IMR-90 (cell line): ENCODE results near the gene IP6K1. TPM values are rescaled to one million over a fixed set of nuclear protein-coding genes. Genes with fewer than 3 reads are reported as not detected.

Source experiments
- ATAC-seq: fragments of 200-7000 bp; cut with Tn5 transposase; 2 replicates; pipeline ENCODE4 v1.9.1; 2020; ENCODE audit warnings: low read depth, mild to moderate bottlenecking, moderate library complexity
- BruUV-seq: library from RNA; stranded (reverse); fragments of 400-500 nt; replicated peaks from 2 replicates; lab custom pipeline; 2021; lab: Mats Ljungman, UMichigan
- CTCF ChIA-PET: fragments of 300-600 bp; formaldehyde crosslinking; extraction: SDS; loops from one replicate; lab custom pipeline; 2021; ENCODE audit warnings: antibody characterized with exemption; lab: Yijun Ruan, JAX
- POLR2A ChIA-PET: fragments of 300-600 bp; sonication (Branson Sonifier 250); formaldehyde crosslinking; loops from one replicate; lab custom pipeline; 2022; ENCODE audit warnings: antibody characterized with exemption; ENCODE audit not compliant: unreplicated experiment; lab: Charles Lee
- DNase-seq: peaks from one replicate; pipeline ENCODE4 v3.0.0; 2013
- H2AFZ ChIP-seq: replicated peaks from 2 replicates; pipeline ENCODE3; 2013; ENCODE audit warnings: low read length, mild to moderate bottlenecking; ENCODE audit not compliant: poor library complexity
- H2AK5ac ChIP-seq: 2 replicates; pipeline ENCODE4 v1.6.1; 2013; ENCODE audit warnings: low read depth, low read length, inconsistent platforms
- H2AK9ac ChIP-seq: replicated peaks from 2 replicates; pipeline ENCODE3; 2013; ENCODE audit warnings: mild to moderate bottlenecking, low read depth, low read length, moderate library complexity; ENCODE audit not compliant: poor library complexity
- H2BK120ac ChIP-seq: 2 replicates; pipeline ENCODE4 v1.6.1; 2013; ENCODE audit warnings: low read depth, low read length, inconsistent platforms
- H2BK15ac ChIP-seq: 3 replicates; pipeline ENCODE4 v1.6.1; 2013; ENCODE audit warnings: low read depth, low read length, inconsistent platforms
- H2BK20ac ChIP-seq: 2 replicates; pipeline ENCODE4 v1.6.1; 2013; ENCODE audit warnings: low read depth, mild to moderate bottlenecking, inconsistent platforms, low read length, moderate library complexity
- H2BK5ac ChIP-seq: 2 replicates; pipeline ENCODE4 v1.6.1; 2013; ENCODE audit warnings: mild to moderate bottlenecking, low read depth, low read length, inconsistent platforms; ENCODE audit not compliant: poor library complexity, severe bottlenecking
- H3K14ac ChIP-seq: replicated peaks from 2 replicates; pipeline ENCODE4 v1.6.1; 2013; ENCODE audit warnings: low read depth, low read length, inconsistent platforms
- H3K18ac ChIP-seq: 2 replicates; pipeline ENCODE4 v1.6.1; 2013; ENCODE audit warnings: low read depth, low read length, control low read depth
- H3K23ac ChIP-seq: 2 replicates; pipeline ENCODE4 v1.6.1; 2013; ENCODE audit warnings: low read depth, low read length, inconsistent platforms
- H3K27ac ChIP-seq: 2 replicates; pipeline ENCODE4 v1.5.1; 2013; ENCODE audit warnings: mild to moderate bottlenecking, control low read depth, low read length; ENCODE audit not compliant: insufficient read depth
- H3K27me3 ChIP-seq: 2 replicates; pipeline ENCODE4 v1.6.1; 2013; ENCODE audit warnings: low read length; ENCODE audit not compliant: control insufficient read depth, insufficient read depth
- H3K36me3 ChIP-seq: 2 replicates; pipeline ENCODE4 v1.6.1; 2013; ENCODE audit warnings: low read length, mixed read lengths; ENCODE audit not compliant: control insufficient read depth, insufficient read depth
- H3K4ac ChIP-seq: 2 replicates; pipeline ENCODE4 v1.6.1; 2013; ENCODE audit warnings: low read depth, low read length, inconsistent platforms
- H3K4me1 ChIP-seq: 2 replicates; pipeline ENCODE4 v1.6.1; 2013; ENCODE audit warnings: low read length, mixed read lengths; ENCODE audit not compliant: control insufficient read depth, insufficient read depth
- H3K4me2 ChIP-seq: 2 replicates; pipeline ENCODE4 v1.6.1; 2013; ENCODE audit warnings: low read depth, mild to moderate bottlenecking, control low read depth, low read length, moderate library complexity
- H3K4me3 ChIP-seq: 2 replicates; pipeline ENCODE4 v1.5.1; 2013; ENCODE audit warnings: low read depth, mild to moderate bottlenecking, control low read depth, low read length, moderate library complexity; ENCODE audit not compliant: insufficient read depth
- H3K56ac ChIP-seq: 2 replicates; pipeline ENCODE4 v1.6.1; 2013; ENCODE audit warnings: low read length, inconsistent platforms; ENCODE audit not compliant: insufficient read depth; ENCODE audit errors: extremely low read depth
- H3K79me1 ChIP-seq, 2 experiments: 2 replicates each; pipeline ENCODE4 v1.6.1; 2013; ENCODE audit warnings: low read length in 2 of 2, inconsistent platforms in 1 of 2, low read depth in 1 of 2
- H3K9ac ChIP-seq: 2 replicates; pipeline ENCODE4 v1.6.1; 2013; ENCODE audit warnings: low read depth, low read length, control low read depth
- H3K9me1 ChIP-seq: 2 replicates; pipeline ENCODE4 v1.6.1; 2013; ENCODE audit warnings: low read length, inconsistent platforms; ENCODE audit not compliant: insufficient read depth
- H3K9me3 ChIP-seq: 2 replicates; pipeline ENCODE4 v1.6.1; 2013; ENCODE audit warnings: low read length; ENCODE audit not compliant: control insufficient read depth, insufficient read depth
- H4K20me1 ChIP-seq: 2 replicates; pipeline ENCODE4 v1.6.1; 2013; ENCODE audit warnings: low read length, inconsistent platforms; ENCODE audit not compliant: insufficient read depth
- H4K5ac ChIP-seq: 2 replicates; pipeline ENCODE4 v1.6.1; 2013; ENCODE audit warnings: mild to moderate bottlenecking, low read depth, low read length, control low read depth
- H4K8ac ChIP-seq, 2 experiments: 2 replicates each; pipeline ENCODE4 v1.6.1; 2013; ENCODE audit warnings: low read depth in 2 of 2, low read length in 2 of 2, control low read depth in 1 of 2, inconsistent platforms in 1 of 2
- H4K91ac ChIP-seq: 2 replicates; pipeline ENCODE4 v1.6.1; 2013; ENCODE audit warnings: low read depth, low read length, inconsistent platforms; ENCODE audit not compliant: insufficient read depth
- BHLHE40 ChIP-seq: fragments of 150-350 bp; IDR thresholded peaks from 2 replicates; pipeline ENCODE4 v1.6.1; 2016; ENCODE audit warnings: mild to moderate bottlenecking, low read depth, low read length
- CEBPB ChIP-seq: IDR thresholded peaks from 2 replicates; pipeline ENCODE4 v1.6.1; 2012; ENCODE audit warnings: low read depth, low read length, improper control_type of control experiment
- CHD1 ChIP-seq: IDR thresholded peaks from 2 replicates; pipeline ENCODE4 v1.6.1; 2012; ENCODE audit warnings: low read depth, low read length, improper control_type of control experiment
- MXI1 ChIP-seq: IDR thresholded peaks from 2 replicates; pipeline ENCODE4 v1.6.1; 2012; ENCODE audit warnings: low read depth, mild to moderate bottlenecking, low read length, moderate library complexity, borderline replicate concordance
- POLR2A ChIP-seq: IDR thresholded peaks from 2 replicates; pipeline ENCODE4 v1.6.1; 2012; ENCODE audit warnings: mild to moderate bottlenecking, low read depth, low read length
- RAD21 ChIP-seq: IDR thresholded peaks from 2 replicates; pipeline ENCODE4 v1.6.1; 2012; ENCODE audit warnings: low read length, improper control_type of control experiment
- WGBS, 2 experiments: methylation state at CpG; one replicate each; pipeline versions ENCODE4 v1.1.5 to v1.1.7; 2013; ENCODE audit warnings: missing lambda C conversion rate in 2 of 2; ENCODE audit not compliant: insufficient read length in 1 of 2; ENCODE audit errors: extremely low coverage in 2 of 2; 5-methylcytosine and 5-hydroxymethylcytosine counted together
- dilution Hi-C: fragments of 300-500 bp; cut with HindIII; formaldehyde crosslinking; loops from one replicate; pipeline ENCODE4 v1.14.3; 2018; ENCODE audit warnings: low sequenced_read_pairs; ENCODE audit not compliant: unreplicated experiment
- in situ Hi-C: fragments of 300-500 bp; cut with MboI; formaldehyde crosslinking; loops from 3 replicates; pipeline ENCODE4 v1.14.3; 2019; ENCODE audit warnings: low sequenced_read_pairs, inconsistent platforms, mixed read lengths
- intact Hi-C: fragments of 100-400 bp; cut with micrococcal nuclease; formaldehyde crosslinking; loops from 2 replicates; pipeline ENCODE4 v1.10.0; 2022
- polyA plus RNA-seq, 3 experiments: library from polyadenylated mRNA; depleted of rRNA; stranded (reverse); fragments of >200 nt; gene quantifications; 2 replicates each; pipeline ENCODE4 v1.2.3, GENCODE V29; 2012; ENCODE audit warnings: low replicate concordance in 1 of 3
- total RNA-seq: library from RNA; depleted of rRNA; stranded (reverse); fragments of >200 nt; gene quantifications from 2 replicates; pipeline ENCODE4 v1.2.3, GENCODE V29; 2012
- TF ChIP-seq, protein P1 (sequence below): fragments of 150-350 bp; IDR thresholded peaks from 2 replicates; pipeline ENCODE4 v1.6.1; 2016; ENCODE audit warnings: low read depth, mild to moderate bottlenecking, low read length, moderate library complexity, borderline replicate concordance
- TF ChIP-seq, protein P2 (sequence below): conservative IDR thresholded peaks from 2 replicates; pipeline ENCODE4 v1.5.1; 2012; ENCODE audit warnings: mild to moderate bottlenecking, low read depth, low read length, improper control_type of control experiment

Gene IP6K1
- total and polyA plus RNA-seq, 2 of the 4 experiments (the other 2 are of a cell fraction) = 28.3 to 28.7 TPM

GRCh38 chr3:49787536-49787935 is 1.2 kb upstream of the IP6K1 start:
- H3K18ac ChIP-seq = no peak overlapping the region
- 100% methylated on average over 3 of the region's 5 CpGs; no CpG with 5 or more reads in 1 of the 2 experiments for WGBS, 2 experiments
- no peak overlapping the region for H2AFZ ChIP-seq
- peaks cover 4 to 36% of the 10 kb centered on the region in 2 experiments for H3K79me1 ChIP-seq
- in situ Hi-C loops (no loop called here), dilution Hi-C loops (no loop called here), intact Hi-C loops (no loop called here)
- ATAC-seq = no peak
- peaks cover 3% of the 10 kb centered on the region; the same call in 1 of the 2 replicates for H3K27me3 ChIP-seq
- ChIA-PET POLR2A (no interaction called here), CTCF (no interaction called here)
- no TSS peak for BruUV-seq
- no peak overlapping the region for H2BK5ac ChIP-seq
- no peak overlapping the region for H2BK20ac ChIP-seq
- H2BK120ac ChIP-seq = no peak overlapping the region
- no peak overlapping the region for H3K23ac ChIP-seq
- no peaks in the 10 kb centered on the region for H3K9me3 ChIP-seq
- 0 out of 2 replicates have a peak overlapping the region, but pooled peaks have one; percentile 84 for H2AK5ac ChIP-seq
- no peak overlapping the region for H3K14ac ChIP-seq
- H4K8ac ChIP-seq = peak overlapping the region; percentile 92 to 99; a peak in 3 of 4 replicates
- H3K36me3 ChIP-seq = peaks cover 5% of the 10 kb centered on the region; the same call in 1 of the 2 replicates
- no peak overlapping the region for H3K4ac ChIP-seq
- H3K4me1 ChIP-seq = peaks cover 7% of the 10 kb centered on the region
- H2AK9ac ChIP-seq = no peak overlapping the region
- peaks cover 6% of the 10 kb centered on the region; the same call in 1 of the 2 replicates for H4K20me1 ChIP-seq
- TF ChIP-seq, protein P1, sequence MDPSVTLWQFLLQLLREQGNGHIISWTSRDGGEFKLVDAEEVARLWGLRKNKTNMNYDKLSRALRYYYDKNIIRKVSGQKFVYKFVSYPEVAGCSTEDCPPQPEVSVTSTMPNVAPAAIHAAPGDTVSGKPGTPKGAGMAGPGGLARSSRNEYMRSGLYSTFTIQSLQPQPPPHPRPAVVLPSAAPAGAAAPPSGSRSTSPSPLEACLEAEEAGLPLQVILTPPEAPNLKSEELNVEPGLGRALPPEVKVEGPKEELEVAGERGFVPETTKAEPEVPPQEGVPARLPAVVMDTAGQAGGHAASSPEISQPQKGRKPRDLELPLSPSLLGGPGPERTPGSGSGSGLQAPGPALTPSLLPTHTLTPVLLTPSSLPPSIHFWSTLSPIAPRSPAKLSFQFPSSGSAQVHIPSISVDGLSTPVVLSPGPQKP = no peak
- TF ChIP-seq BHLHE40 (no peak), POLR2A (no peak), RAD21 (no peak), CHD1 (no peak), CEBPB (no peak), MXI1 (no peak)
- TF ChIP-seq, protein P2, sequence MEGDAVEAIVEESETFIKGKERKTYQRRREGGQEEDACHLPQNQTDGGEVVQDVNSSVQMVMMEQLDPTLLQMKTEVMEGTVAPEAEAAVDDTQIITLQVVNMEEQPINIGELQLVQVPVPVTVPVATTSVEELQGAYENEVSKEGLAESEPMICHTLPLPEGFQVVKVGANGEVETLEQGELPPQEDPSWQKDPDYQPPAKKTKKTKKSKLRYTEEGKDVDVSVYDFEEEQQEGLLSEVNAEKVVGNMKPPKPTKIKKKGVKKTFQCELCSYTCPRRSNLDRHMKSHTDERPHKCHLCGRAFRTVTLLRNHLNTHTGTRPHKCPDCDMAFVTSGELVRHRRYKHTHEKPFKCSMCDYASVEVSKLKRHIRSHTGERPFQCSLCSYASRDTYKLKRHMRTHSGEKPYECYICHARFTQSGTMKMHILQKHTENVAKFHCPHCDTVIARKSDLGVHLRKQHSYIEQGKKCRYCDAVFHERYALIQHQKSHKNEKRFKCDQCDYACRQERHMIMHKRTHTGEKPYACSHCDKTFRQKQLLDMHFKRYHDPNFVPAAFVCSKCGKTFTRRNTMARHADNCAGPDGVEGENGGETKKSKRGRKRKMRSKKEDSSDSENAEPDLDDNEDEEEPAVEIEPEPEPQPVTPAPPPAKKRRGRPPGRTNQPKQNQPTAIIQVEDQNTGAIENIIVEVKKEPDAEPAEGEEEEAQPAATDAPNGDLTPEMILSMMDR = no peak
- H4K5ac ChIP-seq = peak overlapping the region; percentile 92; the same call in 1 of the 2 replicates
- H3K4me3 ChIP-seq = no peak overlapping the region
- no peak for DNase-seq
- H3K9ac ChIP-seq = no peak overlapping the region
- no peak overlapping the region for H3K4me2 ChIP-seq
- no peak overlapping the region for H4K91ac ChIP-seq
- H3K56ac ChIP-seq = no peak overlapping the region
- H3K9me1 ChIP-seq = peaks cover 5% of the 10 kb centered on the region
- H2BK15ac ChIP-seq = no peak overlapping the region
- no peak overlapping the region for H3K27ac ChIP-seq
